H9 (cell line): Measurements from ENCODE around the gene HECW1. TPM values are rescaled to one million over a fixed set of nuclear protein-coding genes. Genes with fewer than 3 reads are reported as not detected.

Experiments used
- DNase-seq: peaks from one replicate; pipeline ENCODE4 v3.0.0-alpha.2; 2017
- H2AFZ ChIP-seq: one replicate; pipeline ENCODE4 v1.6.1; 2013; ENCODE audit warnings: mild to moderate bottlenecking, low read length, control low read depth, moderate library complexity
- H2AK5ac ChIP-seq: 2 replicates; pipeline ENCODE4 v1.6.1; 2013; ENCODE audit warnings: low read length, control low read depth, mixed read lengths; ENCODE audit not compliant: insufficient read length
- H2BK120ac ChIP-seq: one replicate; pipeline ENCODE4 v1.6.1; 2013; ENCODE audit warnings: low read depth, mild to moderate bottlenecking, low read length, control low read depth, inconsistent platforms; ENCODE audit not compliant: poor library complexity, severe bottlenecking
- H2BK12ac ChIP-seq: 2 replicates; pipeline ENCODE4 v1.6.1; 2013; ENCODE audit warnings: low read length, control low read depth, mixed read lengths, low read depth; ENCODE audit not compliant: insufficient read length
- H2BK15ac ChIP-seq: 2 replicates; pipeline ENCODE4 v1.6.1; 2013; ENCODE audit warnings: low read depth, low read length, control low read depth
- H2BK20ac ChIP-seq: one replicate; pipeline ENCODE4 v1.6.1; 2013; ENCODE audit warnings: low read depth, mild to moderate bottlenecking, low read length, control low read depth, inconsistent platforms; ENCODE audit not compliant: poor library complexity, severe bottlenecking
- H2BK5ac ChIP-seq: 2 replicates; pipeline ENCODE4 v1.6.1; 2013; ENCODE audit warnings: low read length, control low read depth, mixed read lengths; ENCODE audit not compliant: insufficient read length
- H3K14ac ChIP-seq: 2 replicates; pipeline ENCODE4 v1.6.1; 2013; ENCODE audit warnings: low read length, control low read depth; ENCODE audit not compliant: insufficient read depth
- H3K18ac ChIP-seq: 2 replicates; pipeline ENCODE4 v1.6.1; 2013; ENCODE audit warnings: low read depth, mild to moderate bottlenecking, mixed read lengths, low read length, control low read depth; ENCODE audit not compliant: insufficient read length
- H3K23ac ChIP-seq: 2 replicates; pipeline ENCODE4 v1.6.1; 2013; ENCODE audit warnings: low read length, control low read depth, mixed read lengths, low read depth; ENCODE audit not compliant: insufficient read length
- H3K23me2 ChIP-seq: 2 replicates; pipeline ENCODE4 v1.6.1; 2013; ENCODE audit warnings: low read depth, mild to moderate bottlenecking, mixed read lengths, low read length, control low read depth; ENCODE audit not compliant: insufficient read length, poor library complexity, severe bottlenecking
- H3K27ac ChIP-seq: 2 replicates; pipeline ENCODE4 v1.5.1; 2013; ENCODE audit warnings: low read length, control low read depth, mixed read lengths, low read depth; ENCODE audit not compliant: insufficient read length
- H3K27me3 ChIP-seq: 2 replicates; pipeline ENCODE4 v1.6.1; 2013; ENCODE audit warnings: low read length, control low read depth, inconsistent platforms; ENCODE audit not compliant: insufficient read depth
- H3K4ac ChIP-seq: 2 replicates; pipeline ENCODE4 v1.6.1; 2013; ENCODE audit warnings: low read depth, mild to moderate bottlenecking, control low read depth, inconsistent platforms, low read length, moderate library complexity
- H3K4me1 ChIP-seq: 2 replicates; pipeline ENCODE4 v1.6.1; 2013; ENCODE audit warnings: low read length, control low read depth, inconsistent platforms; ENCODE audit not compliant: insufficient read depth
- H3K4me2 ChIP-seq: 2 replicates; pipeline ENCODE4 v1.6.1; 2013; ENCODE audit warnings: low read length, control low read depth, mixed read lengths; ENCODE audit not compliant: insufficient read length, insufficient read depth
- H3K56ac ChIP-seq: 2 replicates; pipeline ENCODE4 v1.6.1; 2013; ENCODE audit warnings: low read depth, mild to moderate bottlenecking, mixed read lengths, low read length, control low read depth; ENCODE audit not compliant: insufficient read length
- H3K79me1 ChIP-seq: 2 replicates; pipeline ENCODE4 v1.6.1; 2013; ENCODE audit warnings: low read depth, mild to moderate bottlenecking, moderate library complexity, low read length, control low read depth, inconsistent platforms; ENCODE audit not compliant: insufficient read depth, poor library complexity, severe bottlenecking
- H3K79me2 ChIP-seq: 2 replicates; pipeline ENCODE4 v1.6.1; 2013; ENCODE audit warnings: low read length, control low read depth, inconsistent platforms; ENCODE audit not compliant: insufficient read depth
- H3K9ac ChIP-seq: 2 replicates; pipeline ENCODE4 v1.6.1; 2013; ENCODE audit warnings: low read length, control low read depth, mixed read lengths; ENCODE audit not compliant: insufficient read length; ENCODE audit errors: extremely low read depth
- H3K9me3 ChIP-seq: one replicate; pipeline ENCODE4 v1.6.1; 2013; ENCODE audit warnings: low read depth, low read length, inconsistent platforms; ENCODE audit not compliant: control insufficient read depth
- H3T11ph ChIP-seq: one replicate; pipeline ENCODE4 v1.6.1; 2013; ENCODE audit warnings: mild to moderate bottlenecking, low read length, control low read depth, inconsistent platforms
- H4K20me1 ChIP-seq: one replicate; pipeline ENCODE4 v1.6.1; 2013; ENCODE audit not compliant: control insufficient read depth, insufficient read length, insufficient read depth
- H4K5ac ChIP-seq: 2 replicates; pipeline ENCODE4 v1.6.1; 2013; ENCODE audit warnings: low read depth, mild to moderate bottlenecking, mixed read lengths, low read length, control low read depth; ENCODE audit not compliant: insufficient read length
- H4K8ac ChIP-seq: replicated peaks from 2 replicates; pipeline ENCODE4 v1.6.1; 2013; ENCODE audit warnings: low read length, control low read depth, mixed read lengths, low read depth; ENCODE audit not compliant: insufficient read length
- H4K91ac ChIP-seq: 2 replicates; pipeline ENCODE4 v1.6.1; 2013; ENCODE audit warnings: low read depth, mild to moderate bottlenecking, moderate library complexity, mixed read lengths, low read length, control low read depth; ENCODE audit not compliant: insufficient read length
- H3K27ac Mint-ChIP-seq, 3 experiments: 2 replicates in 2 of 3; 3 replicates in 1 of 3; pipeline ENCODE4 v1.8.0; 2020 to 2021; ENCODE audit warnings: mixed read lengths in 3 of 3, mild to moderate bottlenecking in 1 of 3, moderate library complexity in 1 of 3
- H3K27me3 Mint-ChIP-seq: 2 replicates; pipeline ENCODE4 v1.8.0; 2021; ENCODE audit warnings: low read depth, mild to moderate bottlenecking, moderate library complexity, mixed read lengths
- H3K36me3 Mint-ChIP-seq, 3 experiments: 2 replicates in 2 of 3; 3 replicates in 1 of 3; pipeline ENCODE4 v1.8.0; 2020 to 2021; ENCODE audit warnings: low read depth in 3 of 3, mixed read lengths in 3 of 3; ENCODE audit not compliant: insufficient read depth in 1 of 3
- H3K4me1 Mint-ChIP-seq, 2 experiments: 2 replicates each; pipeline ENCODE4 v1.8.0; 2020; ENCODE audit warnings: mixed read lengths in 2 of 2
- H3K4me3 Mint-ChIP-seq, 2 experiments: 2 replicates in 1 of 2; 3 replicates in 1 of 2; pipeline ENCODE4 v1.8.0; 2020 to 2021; ENCODE audit warnings: mild to moderate bottlenecking in 2 of 2, mixed read lengths in 2 of 2, moderate library complexity in 1 of 2
- H3K9me3 Mint-ChIP-seq, 2 experiments: 2 replicates in 1 of 2; 3 replicates in 1 of 2; pipeline ENCODE4 v1.8.0; 2020; ENCODE audit warnings: mild to moderate bottlenecking in 2 of 2, mixed read lengths in 2 of 2, moderate library complexity in 1 of 2
- whole genome bisulfite sequencing: extraction: QIAGEN DNeasy Blood & Tissue Kit; methylation state at CpG from one replicate; pipeline ENCODE4 v1.1.7; 2013; ENCODE audit warnings: missing lambda C conversion rate, low lambda C conversion rate, mixed read lengths; ENCODE audit not compliant: insufficient read length; ENCODE audit errors: extremely low coverage; 5-methylcytosine and 5-hydroxymethylcytosine counted together
- total RNA-seq: library from RNA; stranded (reverse); gene quantifications from 2 replicates; pipeline ENCODE4 v1.2.1, GENCODE V29; 2021
- TF ChIP-seq, protein P1 (sequence below): fragments of 200-600 bp; sonication (generic); conservative IDR thresholded peaks from 3 replicates; pipeline ENCODE4 v1.8.0; 2021; ENCODE audit warnings: antibody characterized with exemption, mild to moderate bottlenecking

HECW1 gene
- total RNA-seq, 1 experiment from 2014 or later = 5.0 TPM

DNA sequence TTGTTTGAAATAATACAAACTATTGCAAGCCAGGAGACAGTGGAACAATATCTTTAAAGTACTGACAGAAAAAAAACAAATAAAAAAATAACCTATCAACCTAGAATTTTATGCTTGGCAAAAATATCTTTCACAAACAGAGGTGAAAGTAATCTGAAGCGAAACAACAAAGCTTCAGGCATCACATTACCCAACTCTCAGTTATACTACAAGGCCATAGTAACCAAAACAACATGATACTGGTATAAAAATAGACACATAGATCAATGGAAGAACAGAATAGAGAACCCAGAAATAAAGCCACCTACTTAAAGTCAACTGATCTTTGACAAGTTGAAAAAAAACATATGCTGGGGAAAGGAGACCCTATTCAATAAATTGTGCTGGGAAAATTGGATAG lies 26.5 kb upstream of the HECW1 start:
- peaks cover 0 to 5% of the 10 kb centered on the region in 2 experiments; a peak in 2 of 4 replicates for H3K4me1 Mint-ChIP-seq
- no peak overlapping the region for H2BK12ac ChIP-seq
- no peak overlapping the region for H3K27ac ChIP-seq
- H3K56ac ChIP-seq = no peak overlapping the region
- H3K27me3 Mint-ChIP-seq = no peaks in the 10 kb centered on the region
- H3K23me2 ChIP-seq = no peaks in the 10 kb centered on the region
- no peaks in the 10 kb centered on the region for H3K4me1 ChIP-seq
- no peaks in the 10 kb centered on the region for H3K27me3 ChIP-seq
- H3K4me2 ChIP-seq = no peak overlapping the region
- H4K5ac ChIP-seq = no peak overlapping the region
- DNase-seq = no peak
- no peaks in the 10 kb centered on the region for H4K20me1 ChIP-seq
- no peak overlapping the region for H3K4ac ChIP-seq
- H3K27ac Mint-ChIP-seq = no peak overlapping the region
- 0 out of 5 replicates have a peak, but pooled peaks cover 0 to 3% of the 10 kb centered on the region in 2 experiments for H3K9me3 Mint-ChIP-seq
- TF ChIP-seq, protein P1, sequence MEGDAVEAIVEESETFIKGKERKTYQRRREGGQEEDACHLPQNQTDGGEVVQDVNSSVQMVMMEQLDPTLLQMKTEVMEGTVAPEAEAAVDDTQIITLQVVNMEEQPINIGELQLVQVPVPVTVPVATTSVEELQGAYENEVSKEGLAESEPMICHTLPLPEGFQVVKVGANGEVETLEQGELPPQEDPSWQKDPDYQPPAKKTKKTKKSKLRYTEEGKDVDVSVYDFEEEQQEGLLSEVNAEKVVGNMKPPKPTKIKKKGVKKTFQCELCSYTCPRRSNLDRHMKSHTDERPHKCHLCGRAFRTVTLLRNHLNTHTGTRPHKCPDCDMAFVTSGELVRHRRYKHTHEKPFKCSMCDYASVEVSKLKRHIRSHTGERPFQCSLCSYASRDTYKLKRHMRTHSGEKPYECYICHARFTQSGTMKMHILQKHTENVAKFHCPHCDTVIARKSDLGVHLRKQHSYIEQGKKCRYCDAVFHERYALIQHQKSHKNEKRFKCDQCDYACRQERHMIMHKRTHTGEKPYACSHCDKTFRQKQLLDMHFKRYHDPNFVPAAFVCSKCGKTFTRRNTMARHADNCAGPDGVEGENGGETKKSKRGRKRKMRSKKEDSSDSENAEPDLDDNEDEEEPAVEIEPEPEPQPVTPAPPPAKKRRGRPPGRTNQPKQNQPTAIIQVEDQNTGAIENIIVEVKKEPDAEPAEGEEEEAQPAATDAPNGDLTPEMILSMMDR = no peak
- H2BK20ac ChIP-seq = no peak overlapping the region
- no peak overlapping the region for H2AK5ac ChIP-seq
- H3K79me2 ChIP-seq = no peaks in the 10 kb centered on the region
- H4K8ac ChIP-seq = no peak overlapping the region
- no peak overlapping the region for H3K23ac ChIP-seq
- no peak overlapping the region for H3K18ac ChIP-seq
- H2AFZ ChIP-seq = no peak overlapping the region
- no peak overlapping the region for H2BK5ac ChIP-seq
- H3K9me3 ChIP-seq = peaks cover 6% of the 10 kb centered on the region
- H3K4me3 Mint-ChIP-seq = no peak overlapping the region
- no peak overlapping the region for H3K9ac ChIP-seq
- H2BK120ac ChIP-seq = no peak overlapping the region
- no peak overlapping the region for H3T11ph ChIP-seq
- H3K14ac ChIP-seq = no peak overlapping the region
- WGBS = no CpG with 5 or more reads among the region's 1 CpG
- H2BK15ac ChIP-seq = no peak overlapping the region
- H3K36me3 Mint-ChIP-seq = no peaks in the 10 kb centered on the region
- H4K91ac ChIP-seq = no peak overlapping the region
- no peaks in the 10 kb centered on the region for H3K79me1 ChIP-seq
